Stimulated activated CD4-positive, alpha-beta T cell treated with anti-CD3 and anti-CD28 coated beads, TNF-alpha, amount 100 ng/mL, for 4 hours (primary cell): ENCODE results near the gene UTS2R.
"Not testable (repeated sequence)": the region's sequence is repeated elsewhere in the genome, so short reads cannot be mapped to it uniquely, and the experiment has no call there.

Source experiments
- DNase-seq, 3 experiments: peaks; one replicate each; pipeline ENCODE4 v3.0.0-alpha.2; 2020; ENCODE audit warnings: low read depth in 3 of 3

UTS2R gene

GRCh38 chr17:82408288-82408937, 36.8 kb downstream of the UTS2R start:
- no peak for DNase-seq

DNA sequence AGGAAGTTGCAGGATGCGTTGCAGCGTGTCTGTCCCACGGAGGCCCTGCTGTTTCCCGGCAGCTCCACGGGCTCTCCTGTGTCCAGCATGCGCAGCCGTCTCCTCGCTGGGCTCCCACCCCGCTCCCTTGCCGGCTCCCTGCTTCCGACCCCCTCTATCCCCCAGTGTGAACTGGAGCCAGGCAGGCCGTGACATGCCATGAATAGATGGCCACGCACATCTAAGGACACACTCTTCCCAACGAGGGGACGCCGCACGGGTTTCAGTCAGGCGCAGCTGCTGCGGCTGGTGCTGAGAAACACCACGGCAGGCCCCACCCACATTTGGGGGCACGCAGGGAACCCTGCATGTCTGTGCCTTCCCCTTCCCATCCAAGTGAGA, 37.4 kb downstream of the UTS2R start:
- no peak for DNase-seq

DNA sequence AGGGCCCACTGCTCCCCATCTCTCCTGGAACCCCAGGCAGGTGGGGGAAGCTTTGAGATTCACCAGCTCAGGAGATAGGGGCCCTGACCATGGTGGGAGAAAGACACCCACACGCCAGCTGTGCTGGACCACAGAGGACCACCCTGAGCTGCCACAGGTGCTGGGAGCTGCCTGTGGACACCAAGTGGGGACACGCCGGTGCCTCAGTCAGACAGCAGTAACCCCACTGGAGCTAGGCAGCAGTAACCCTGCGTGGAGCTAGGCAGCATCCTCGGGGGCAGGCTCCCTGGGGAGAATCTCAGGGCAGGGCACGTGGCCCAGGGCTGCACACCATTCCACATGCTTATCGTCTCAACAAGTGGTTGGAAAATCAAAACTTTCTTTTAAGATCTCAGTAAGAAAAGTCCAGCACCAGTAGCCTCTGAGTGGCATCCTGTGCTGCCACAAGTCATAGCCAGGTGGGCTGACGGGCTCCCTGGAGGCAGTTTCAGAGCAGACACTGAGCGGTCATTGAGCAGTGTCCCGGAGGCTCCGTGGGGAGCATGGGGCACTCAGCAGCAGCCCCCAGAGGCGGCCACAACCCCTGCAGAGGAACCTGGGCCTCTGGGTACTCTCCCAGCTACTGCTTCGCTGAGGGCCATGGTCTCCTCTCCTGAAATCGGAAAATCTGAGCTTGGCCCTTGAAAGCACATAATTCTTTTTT, 38.6 kb downstream of the UTS2R start:
- DNase-seq: no peak

DNA sequence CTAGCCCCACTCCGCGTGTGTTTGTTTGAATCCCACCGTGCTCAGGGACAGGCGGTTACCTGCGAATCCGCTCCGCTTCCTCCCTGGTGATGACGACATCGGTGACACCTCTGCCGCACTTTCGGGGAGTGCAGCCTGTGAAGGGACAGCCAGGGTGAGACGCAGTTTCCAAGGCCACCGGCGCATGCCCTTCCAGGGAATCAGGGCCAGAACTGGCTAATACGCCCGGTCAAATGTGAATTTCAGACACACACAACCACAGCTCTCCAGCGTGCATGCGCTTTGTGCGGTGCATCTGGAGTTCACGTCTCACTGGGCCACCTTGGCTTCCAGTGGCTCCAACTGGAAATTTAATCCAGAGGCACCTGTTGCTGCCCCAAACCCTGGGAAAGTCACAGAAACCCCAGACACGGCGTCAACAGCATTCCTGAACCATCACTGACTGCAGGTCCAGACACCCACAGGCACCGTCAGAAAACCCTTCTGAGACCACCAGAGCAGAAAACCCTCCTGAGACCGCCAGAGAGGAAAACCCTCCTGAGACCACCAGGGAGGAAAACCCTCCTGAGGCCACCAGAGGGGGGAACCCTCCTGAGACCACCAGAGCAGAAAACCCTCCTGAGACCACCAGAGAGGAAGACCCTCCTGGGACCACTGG, 40.0 kb downstream of the UTS2R start:
- DNase-seq: no peak

DNA sequence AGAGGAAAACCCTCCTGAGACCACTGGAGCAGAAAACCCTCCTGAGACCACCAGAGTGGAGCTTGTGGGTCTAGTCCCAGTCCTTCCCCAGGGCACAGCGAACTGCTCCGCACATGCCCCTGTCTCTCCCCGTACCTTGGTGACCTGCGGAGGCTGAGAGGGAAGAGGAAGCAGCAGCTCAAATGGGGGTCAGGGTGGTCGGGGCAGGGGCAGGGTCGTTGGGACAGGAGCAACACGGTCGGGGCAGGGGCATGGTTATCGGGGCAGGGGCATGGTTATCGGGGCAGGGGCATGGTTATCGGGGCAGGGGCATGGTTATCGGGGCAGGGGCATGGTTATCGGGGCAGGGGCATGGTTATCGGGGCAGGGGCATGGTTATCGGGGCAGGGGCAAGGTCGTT, 40.5 kb downstream of the UTS2R start:
- not testable (repeated sequence) for DNase-seq

GRCh38 chr17:82412535-82413520, 41.3 kb downstream of the UTS2R start:
- no peak for DNase-seq

GRCh38 chr17:82414548-82415281, 43.1 kb downstream of the UTS2R start:
- DNase-seq: peak; percentile 52 to 64 (median 52)

DNA sequence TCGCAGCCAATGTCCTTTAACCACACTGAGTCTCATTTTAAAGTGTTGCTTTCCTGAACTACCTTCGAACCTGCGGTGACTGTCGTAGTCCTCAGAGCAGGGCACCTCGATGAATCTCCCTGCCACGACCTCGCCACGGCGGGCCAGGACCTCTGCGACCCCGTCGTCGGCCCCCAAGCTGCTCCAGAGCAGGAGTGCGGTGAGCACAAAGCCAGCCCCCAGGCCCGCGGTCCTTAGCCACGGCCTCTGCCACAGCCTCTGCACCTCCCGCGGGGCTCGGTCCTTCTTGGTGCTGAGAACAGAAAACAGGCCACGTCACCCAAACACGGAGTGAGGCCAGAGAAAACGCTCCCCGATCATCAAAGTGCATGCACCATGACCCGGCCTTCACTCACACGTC, 43.8 kb downstream of the UTS2R start:
- DNase-seq: no peak

DNA sequence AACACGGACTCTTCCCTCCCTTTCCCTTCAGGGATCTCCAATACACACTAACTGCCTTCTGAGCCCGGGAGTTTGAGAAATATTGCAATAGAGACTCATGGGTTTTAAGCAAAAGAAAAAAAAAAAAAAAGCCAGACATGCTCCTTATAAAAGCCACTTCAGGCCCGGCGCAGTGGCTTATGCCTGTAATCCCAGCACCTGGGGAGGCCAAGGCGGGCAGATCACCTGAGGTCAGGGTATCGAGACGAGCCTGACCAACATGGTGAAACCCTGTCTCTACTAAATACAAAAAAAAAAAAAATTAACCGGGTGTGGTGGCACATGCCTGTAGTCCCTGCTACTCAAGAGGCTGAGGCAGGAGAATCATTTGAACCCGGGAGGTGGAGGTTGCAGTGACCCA, 44.2 kb downstream of the UTS2R start:
- no peak for DNase-seq

GRCh38 chr17:82416264-82416663, 44.7 kb downstream of the UTS2R start:
- DNase-seq: no peak

DNA sequence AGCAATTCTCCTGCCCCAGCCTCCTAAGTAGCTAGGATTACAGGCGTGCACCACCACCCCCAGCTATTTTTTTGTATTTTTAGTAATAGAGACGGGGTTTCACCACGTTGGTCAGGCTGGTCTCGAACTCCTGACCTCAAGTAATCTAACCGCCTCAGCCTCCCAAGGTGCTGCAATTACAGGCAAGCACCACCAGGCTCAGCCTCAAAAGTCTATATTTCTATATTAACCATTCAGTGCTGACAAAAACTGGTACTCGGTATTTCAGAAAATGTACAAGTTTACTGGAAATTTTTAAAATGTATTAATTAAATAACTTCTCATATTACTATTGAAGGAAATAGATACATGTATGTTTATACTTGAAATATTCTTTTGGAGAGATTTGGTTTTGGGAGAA, 45.2 kb downstream of the UTS2R start:
- no peak for DNase-seq

- DNase-seq: peak; percentile 72 to 83 (median 73)
Observed at GRCh38 chr17:82418001-82418986, 46.7 kb downstream of the UTS2R start, which contains the start of the genes HEXD and OGFOD3. Gene HEXD, plus strand, starts transcription at chr17:82418347. Its CDS starts 1,453 bp downstream, at chr17:82419800. Gene OGFOD3, minus strand, starts transcription at chr17:82418586. Its CDS starts 101 bp downstream, at chr17:82418485.

GRCh38 chr17:82419540-82419939, 48.0 kb downstream of the UTS2R start:
- no peak for DNase-seq

- peak in 1 of 3 experiments; percentile 18 for DNase-seq
Observed at GRCh38 chr17:82424001-82424862, 52.7 kb downstream of the UTS2R start.

DNA sequence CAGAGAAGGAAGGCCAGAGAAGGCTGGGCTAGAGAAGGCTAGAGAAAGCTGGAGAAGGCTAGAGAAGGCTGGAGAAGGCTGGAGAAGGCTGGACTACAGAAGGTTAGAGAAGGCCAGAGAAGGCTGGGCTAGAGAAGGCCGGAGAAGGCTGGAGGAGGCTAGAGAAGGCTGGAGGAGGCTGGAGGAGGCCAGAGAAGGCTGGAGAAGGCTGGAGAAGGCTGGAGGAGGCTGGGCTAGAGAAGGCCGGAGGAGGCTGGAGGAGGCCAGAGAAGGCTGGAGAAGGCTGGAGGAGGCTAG, 53.2 kb downstream of the UTS2R start:
- DNase-seq: no peak
